Thyroid gland (tissue), 4 donors: ENCODE data around the gene NPAS2.

Source experiments
- CTCF ChIP-seq, 6 experiments: fragments of 200-600 bp in 3 of 6; fragments of 450-650 bp in 3 of 6; sonication (generic) in 3 of 6; IDR thresholded peaks; one replicate each; pipeline ENCODE4 v1.5.1; 2016 to 2019; ENCODE audit warnings: antibody characterized with exemption in 6 of 6, mild to moderate bottlenecking in 2 of 6, inconsistent platforms in 1 of 6, moderate library complexity in 1 of 6
- POLR2A ChIP-seq, 2 donors: fragments of 450-650 bp; IDR thresholded peaks; one replicate each; pipeline ENCODE4 v1.6.1; 2017; ENCODE audit warnings: antibody characterized with exemption in 2 of 2, mild to moderate bottlenecking in 2 of 2, moderate library complexity in 1 of 2

GRCh38 chr2:100998235-100998573, 178.3 kb downstream of the NPAS2 start:
- TF ChIP-seq POLR2A (IDR thresholded peaks at IDR 0.05), result no peak
- no peak for TF ChIP-seq CTCF (IDR thresholded peaks at IDR 0.05)
